Astrocyte of the spinal cord (primary cell): ENCODE measurements around the gene CHRD.

Experiments
- DNase-seq: peaks from one replicate; pipeline ENCODE4 v3.0.0; 2011; ENCODE audit warnings: low read depth, low spot score
- H3K4me3 ChIP-seq: 2 replicates; pipeline ENCODE4 v1.5.1; 2011; ENCODE audit warnings: low read depth, mild to moderate bottlenecking, low read length, moderate library complexity
- CTCF ChIP-seq: IDR thresholded peaks from 2 replicates; pipeline ENCODE4 v1.5.1; 2012; ENCODE audit warnings: low read depth, mild to moderate bottlenecking, low read length, inconsistent platforms
- in situ Hi-C: cut with HindIII; loops from 2 replicates; pipeline ENCODE4 v1.10.0; 2017; ENCODE audit warnings: low sequenced_read_pairs

The CHRD gene

GRCh38 chr3:184352897-184353545, 26.8 kb upstream of the CHRD start:
- no peak for TF ChIP-seq CTCF
- in situ Hi-C loops, result no loop called here

GRCh38 chr3:184353546-184353941, 26.3 kb upstream of the CHRD start:
- in situ Hi-C loops, result no loop called here
- no peak for TF ChIP-seq CTCF
- DNase-seq, result no peak
- no peak overlapping the region for H3K4me3 ChIP-seq

More at GRCh38 chr3:184352897-184353545, 26.8 kb upstream of the CHRD start:
- no peak overlapping the region for H3K4me3 ChIP-seq
- DNase-seq, result no peak

- peak; percentile 88 for TF ChIP-seq CTCF
These were observed 25.6 kb upstream of the CHRD start for GRCh38 chr3:184354121-184354728.

GRCh38 chr3:184354754-184355153, 25.1 kb upstream of the CHRD start:
- no peak overlapping the region for H3K4me3 ChIP-seq
- in situ Hi-C loops, result no loop called here
- no peak for DNase-seq
- no peak for TF ChIP-seq CTCF

More at GRCh38 chr3:184354121-184354728, 25.6 kb upstream of the CHRD start:
- in situ Hi-C loops, result no loop called here
- DNase-seq, result no peak
- no peak overlapping the region for H3K4me3 ChIP-seq

GRCh38 chr3:184355261-184356040, 24.4 kb upstream of the CHRD start:
- in situ Hi-C loops, result no loop called here
- no peak for TF ChIP-seq CTCF

GRCh38 chr3:184357248-184358123, 22.4 kb upstream of the CHRD start:
- in situ Hi-C loops, result no loop called here
- no peak for DNase-seq
- no peak overlapping the region for H3K4me3 ChIP-seq
- TF ChIP-seq CTCF, result no peak

More at GRCh38 chr3:184355261-184356040, 24.4 kb upstream of the CHRD start:
- DNase-seq, result no peak
- H3K4me3 ChIP-seq, result no peak overlapping the region
